Lung microvascular endothelial cell (primary cell): ENCODE data around the gene ACTN4. TPM values are rescaled to one million over a fixed set of nuclear protein-coding genes. Genes with fewer than 3 reads are reported as not detected.
"Not testable (repeated sequence)": the region's sequence is repeated elsewhere in the genome, so short reads cannot be mapped to it uniquely, and the experiment has no call there.

Experiments used
- DNase-seq, 2 donors: peaks; one replicate each; pipeline versions ENCODE4 v3.0.0 to v3.0.0-alpha.2; 2010; ENCODE audit warnings: low read depth in 2 of 2
- total RNA-seq: library from RNA; depleted of rRNA; stranded (reverse); fragments of >200 nt; gene quantifications from 2 replicates; pipeline ENCODE4 v1.2.1, GENCODE V29; 2014

ACTN4 gene
- 131 and 136 TPM in 2 replicates for total RNA-seq

DNA sequence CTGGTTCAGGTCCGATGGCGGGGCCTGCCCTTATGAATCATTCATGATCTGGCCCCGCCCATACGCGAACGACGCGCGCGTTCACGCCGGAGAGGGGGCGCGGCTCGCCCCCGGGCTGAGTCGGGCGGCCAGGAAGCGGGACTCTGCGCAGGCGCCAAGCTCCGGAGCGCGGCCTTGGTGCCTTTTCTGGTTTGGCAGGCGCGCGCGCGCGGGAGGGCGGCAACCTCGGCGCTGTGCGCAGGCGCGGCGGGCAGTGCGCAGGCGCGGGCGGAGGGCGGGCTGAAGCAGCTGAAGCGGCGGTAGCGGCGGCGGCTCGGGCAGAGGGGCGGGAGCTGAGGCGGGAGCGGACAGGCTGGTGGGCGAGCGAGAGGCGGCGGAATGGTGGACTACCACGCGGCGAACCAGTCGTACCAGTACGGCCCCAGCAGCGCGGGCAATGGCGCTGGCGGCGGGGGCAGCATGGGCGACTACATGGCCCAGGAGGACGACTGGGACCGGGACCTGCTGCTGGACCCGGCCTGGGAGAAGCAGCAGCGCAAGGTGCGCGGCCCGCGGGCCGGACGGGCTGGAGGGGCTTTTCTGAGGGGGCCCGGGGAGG, at the start of gene ACTN4:
ACTN4 (plus strand) TSS at position 282 of the 598 bp plus-strand sequence; CDS start at position 379, 97 bp downstream.
- peak; percentile 97 to 98 for DNase-seq

DNA sequence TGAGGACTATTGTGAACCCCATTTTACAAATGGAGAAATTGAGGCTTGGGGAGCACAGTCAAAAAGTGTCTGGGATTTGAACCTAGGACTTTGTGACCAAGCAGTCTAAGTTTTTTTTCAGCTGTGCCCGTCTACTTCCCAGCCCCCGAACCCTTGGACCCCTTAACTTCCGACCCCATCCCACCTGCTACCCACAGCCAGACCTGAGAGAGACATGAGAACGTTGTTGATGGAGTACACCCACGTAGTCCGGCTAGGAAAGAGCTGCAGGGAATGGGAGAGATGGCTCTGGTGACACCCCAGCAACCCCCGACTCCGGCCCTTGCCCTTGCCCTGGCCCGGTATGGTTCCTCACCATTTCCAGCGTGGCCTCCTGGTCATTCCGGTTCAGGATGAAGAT, 47.7 kb upstream of the ACTN4 start:
- DNase-seq, result no peak

DNA sequence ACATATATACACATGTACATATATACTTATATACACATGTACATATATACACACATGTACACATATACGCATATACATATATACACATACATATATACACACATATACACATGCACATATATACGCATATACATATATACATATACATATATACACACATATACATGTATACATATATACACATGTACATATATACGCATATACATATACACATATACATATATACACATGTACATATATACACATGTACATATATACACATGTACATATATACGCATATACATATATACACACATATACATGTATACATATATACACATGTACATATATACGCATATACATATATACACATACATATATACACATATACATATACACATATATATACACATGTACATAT, 44.6 kb upstream of the ACTN4 start:
- DNase-seq, result not testable (repeated sequence)

DNA sequence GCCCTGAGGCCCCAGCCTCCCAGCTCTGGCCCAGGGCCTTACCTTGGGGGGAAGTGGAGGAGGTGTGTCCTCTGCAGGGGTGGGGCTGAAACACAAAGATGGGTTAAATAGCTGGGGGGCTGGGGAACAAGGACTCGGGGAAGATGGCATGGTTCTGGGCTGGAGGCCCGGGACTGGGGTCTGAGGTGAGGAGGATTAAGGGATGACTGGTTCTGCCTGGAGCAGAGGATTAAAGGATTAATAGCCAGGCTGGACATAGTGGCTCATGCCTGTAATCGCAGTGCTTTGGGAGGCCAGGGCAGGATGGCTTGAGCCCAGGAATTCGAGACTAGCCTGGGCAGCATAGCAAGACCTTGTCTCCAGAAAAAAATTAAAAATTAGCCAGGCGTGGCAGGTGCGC, 41.3 kb upstream of the ACTN4 start:
- DNase-seq, result no peak

DNA sequence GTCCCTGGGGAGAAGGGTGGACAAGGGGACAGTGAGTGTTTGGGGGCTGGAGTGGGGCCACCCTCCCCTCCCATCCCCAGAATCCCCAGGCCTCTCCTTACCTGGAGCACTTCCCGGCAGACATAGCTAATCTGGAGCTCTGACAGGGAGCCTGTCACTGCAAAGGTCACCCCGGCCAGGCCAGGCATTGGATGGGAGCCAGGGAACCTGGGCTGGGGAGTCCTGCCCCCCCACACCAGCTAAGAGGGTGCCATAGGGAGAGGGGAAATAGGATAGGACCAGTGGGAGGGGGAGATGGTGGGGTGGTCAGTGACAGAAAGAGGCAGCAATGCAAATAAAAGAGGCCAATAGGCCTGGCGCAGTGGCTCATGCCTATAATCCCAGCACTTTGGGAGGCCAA, 33.2 kb upstream of the ACTN4 start:
- no peak for DNase-seq

DNA sequence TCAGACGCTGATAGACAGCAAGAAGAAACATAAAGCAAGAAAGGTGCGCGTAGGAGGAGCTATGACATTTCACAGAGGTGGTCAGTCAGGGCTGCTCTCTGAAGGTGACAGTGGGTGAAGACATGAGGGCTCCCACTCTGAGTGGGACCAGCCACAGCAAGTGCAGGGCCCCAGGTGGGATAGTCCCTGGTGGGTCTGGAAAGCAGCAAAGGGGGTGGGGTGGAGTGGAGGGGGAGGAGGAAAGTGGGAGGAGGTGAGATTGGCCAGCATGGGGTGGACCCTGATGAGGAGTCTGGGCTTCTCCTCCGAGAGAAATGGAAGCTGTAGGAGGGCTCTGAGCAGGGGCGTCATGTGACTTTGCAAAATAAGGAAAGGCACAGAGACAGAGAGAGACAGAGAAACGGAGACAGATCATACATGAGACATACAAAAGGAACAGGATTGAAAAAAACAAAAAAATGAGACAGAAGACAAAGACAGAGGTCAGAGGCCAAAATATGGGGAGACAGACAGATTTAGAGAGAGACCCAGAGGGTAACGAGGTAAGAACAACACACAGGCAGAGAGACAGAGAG, 32.4 kb upstream of the ACTN4 start:
- no peak for DNase-seq

DNA sequence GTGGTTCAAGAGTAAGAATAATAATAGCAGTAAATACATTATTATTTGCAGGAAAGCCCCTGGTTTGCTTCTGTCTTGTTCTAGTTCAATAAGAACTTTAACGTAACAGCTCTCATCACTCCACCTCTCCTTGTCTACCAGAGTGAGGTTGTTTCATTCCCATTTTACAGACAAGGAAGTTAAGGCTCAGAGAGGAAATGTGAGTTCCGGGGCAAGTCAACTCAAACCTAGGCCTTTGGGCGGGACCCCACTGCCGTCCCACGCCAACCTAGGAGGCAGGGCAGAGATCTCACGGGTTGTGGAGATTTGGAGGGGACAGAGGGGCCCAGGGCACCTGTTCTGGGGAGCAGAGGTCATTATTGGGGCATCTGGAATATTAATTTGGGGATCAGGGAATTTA, 31.2 kb upstream of the ACTN4 start:
- no peak for DNase-seq

DNA sequence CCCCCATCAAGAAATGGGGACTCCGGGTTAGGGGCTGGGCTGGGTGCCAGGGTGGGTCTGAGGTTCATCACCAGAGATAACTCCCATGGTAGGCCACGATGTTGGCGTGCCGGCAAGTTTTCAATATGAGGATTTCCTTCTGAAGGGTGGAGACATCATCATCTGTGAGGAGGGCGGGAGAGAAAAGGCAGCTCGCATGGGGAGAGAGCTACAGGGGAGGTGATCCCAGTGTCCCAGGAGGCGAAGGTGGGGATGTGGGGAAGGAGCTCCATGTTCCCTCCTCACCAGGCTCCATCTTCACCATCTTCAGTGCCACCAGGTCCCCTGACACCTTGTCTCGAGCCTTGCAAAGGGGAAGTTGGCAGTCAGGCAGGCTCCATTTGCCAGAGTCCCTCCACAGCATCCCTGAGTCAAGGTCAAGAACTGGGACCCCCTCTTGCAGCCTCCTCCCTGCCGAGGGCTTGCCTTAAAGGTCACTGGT, 30.1 kb upstream of the ACTN4 start:
- no peak for DNase-seq

DNA sequence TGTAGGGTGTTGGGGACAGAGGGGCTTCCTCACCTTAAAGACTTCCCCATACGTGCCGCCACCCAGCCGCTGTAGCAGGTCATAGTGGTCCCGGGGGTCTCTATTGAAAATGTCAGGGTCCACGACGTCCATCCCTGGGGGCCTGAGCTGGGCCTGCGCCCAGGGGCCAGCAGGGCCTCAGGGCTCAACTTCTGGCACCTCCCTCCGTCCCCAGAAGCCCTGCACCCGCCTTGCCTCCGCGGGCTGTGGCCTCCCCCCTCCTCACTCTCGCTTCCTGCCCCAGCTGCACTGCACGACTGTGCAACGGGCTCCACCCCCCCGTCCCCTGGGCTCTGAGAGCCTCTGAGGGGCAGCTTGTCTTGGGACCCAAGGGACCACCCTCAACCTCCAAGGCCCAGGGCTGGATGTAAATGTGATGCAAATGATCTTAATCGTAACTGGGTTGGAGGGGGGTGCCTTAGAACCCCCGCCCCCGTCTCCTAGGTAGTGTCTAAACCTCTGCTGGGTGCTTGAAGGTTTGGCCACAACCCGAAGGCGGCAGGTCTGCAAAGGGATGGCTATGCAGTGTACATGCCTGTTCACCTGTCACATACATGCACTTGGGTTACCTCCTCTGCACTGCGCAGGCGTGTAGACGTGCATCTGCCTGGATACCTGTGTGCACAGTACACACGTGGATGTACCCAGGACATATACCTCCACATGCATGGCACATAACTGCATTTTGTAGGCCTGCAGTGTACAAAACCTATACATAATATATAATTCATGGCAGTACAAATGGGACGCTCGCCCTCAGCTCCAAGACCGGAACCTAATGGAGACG, 29.5 kb upstream of the ACTN4 start, which contains the start of gene MAP4K1:
MAP4K1 (minus strand) TSS at position 190 of the 826 bp plus-strand sequence; CDS start at position 132, 58 bp downstream.
- DNase-seq, result peak; percentile 7 to 14

DNA sequence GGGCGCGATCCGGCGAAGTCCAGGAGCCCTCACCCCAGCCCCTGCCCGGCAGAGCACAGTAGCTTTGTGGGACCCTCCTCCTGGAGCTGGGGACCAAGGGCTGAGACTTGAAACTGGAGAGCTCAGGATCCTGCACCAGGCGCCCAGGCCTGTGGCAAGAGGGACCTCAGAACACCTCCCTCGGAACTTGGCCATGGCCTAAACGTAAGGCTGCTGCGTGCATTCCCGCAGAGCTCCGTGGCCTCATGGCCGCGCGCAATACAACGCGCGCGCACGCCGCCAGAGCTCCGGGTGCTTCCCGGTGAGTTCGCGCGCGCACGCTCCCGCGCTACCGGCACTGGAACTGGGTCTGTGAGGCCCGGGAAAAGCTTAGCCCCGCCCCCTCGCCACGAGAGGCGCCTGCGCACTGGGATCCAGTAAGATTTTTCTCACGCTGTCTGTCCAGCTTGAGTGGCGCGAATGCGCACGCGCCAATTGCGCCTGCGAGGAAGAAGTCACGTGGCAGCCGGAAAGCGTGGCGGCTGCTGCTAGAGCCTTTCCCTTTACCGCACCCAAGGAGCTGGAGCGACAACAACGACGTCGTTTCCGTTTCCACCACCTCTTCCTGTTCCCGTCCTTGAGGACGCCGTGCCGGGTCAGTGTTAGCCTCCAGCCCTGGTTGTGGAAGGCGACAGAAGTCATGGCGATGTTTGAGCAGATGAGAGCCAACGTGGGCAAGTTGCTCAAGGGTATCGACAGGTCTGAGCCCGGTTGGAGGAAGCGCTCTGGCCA, 28.7 kb upstream of the ACTN4 start, which contains the start of gene EIF3K:
EIF3K (plus strand) TSS at position 599 of the 771 bp plus-strand sequence; CDS start at position 680, 81 bp downstream.
- peak; percentile 98 to 99 for DNase-seq

DNA sequence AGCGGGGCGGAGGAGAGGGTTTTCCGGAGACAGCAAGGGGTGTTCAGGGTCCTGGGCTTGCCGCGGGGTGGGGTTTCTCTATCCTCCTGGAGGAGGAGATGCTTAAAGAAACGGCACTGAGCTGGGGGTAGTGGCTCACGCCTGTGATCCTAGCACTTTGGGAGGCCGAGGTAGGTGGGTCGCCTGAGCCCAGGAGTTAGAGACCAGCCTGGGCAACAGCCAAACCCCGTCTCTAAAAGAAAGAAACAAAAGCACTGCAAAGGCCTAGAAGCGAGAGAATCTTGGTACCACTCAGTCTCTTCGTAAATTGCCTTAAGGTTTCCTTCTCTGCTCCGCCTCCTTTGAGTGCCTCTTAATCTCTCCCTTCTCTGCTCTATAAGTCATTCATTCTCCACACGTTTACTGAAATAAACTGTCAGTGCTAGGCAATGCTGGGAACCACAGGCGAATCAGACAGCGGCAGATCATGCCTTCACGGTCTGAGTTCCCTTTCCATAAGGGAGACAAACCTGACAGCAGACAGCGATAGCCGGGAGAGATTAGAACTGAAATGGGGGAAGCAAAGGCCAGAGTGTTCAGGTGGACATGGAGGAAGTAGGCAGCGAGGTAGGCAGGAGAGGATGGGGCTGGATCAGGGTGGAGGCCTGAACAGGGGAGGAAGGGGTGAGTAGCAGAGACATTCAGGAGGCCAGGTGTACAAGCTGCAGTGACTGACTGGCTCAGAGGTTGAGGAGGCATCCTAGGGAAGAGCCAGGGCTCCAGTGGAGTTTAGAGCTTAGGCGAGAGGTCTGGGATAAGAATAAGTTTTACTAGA, 27.9 kb upstream of the ACTN4 start:
- no peak for DNase-seq

DNA sequence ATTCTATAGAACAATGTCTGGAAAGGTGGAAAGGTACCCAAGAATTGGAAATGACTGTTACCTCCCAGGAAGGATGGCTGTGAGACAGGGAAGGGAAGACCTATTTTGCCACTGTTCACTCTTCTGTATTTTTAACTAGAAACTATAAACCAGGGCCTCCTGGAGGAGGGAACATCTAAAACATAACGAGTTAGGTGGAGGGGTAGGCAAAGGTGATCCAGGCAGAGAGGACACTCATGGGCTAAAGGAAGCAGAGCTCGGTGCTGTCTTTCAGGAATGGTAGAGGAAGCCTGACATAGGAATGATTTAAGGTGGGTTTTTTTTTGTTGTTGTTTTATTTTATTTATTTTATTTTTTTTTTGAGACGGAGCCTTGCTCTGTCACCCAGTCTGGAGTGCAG, 22.6 kb upstream of the ACTN4 start:
- no peak for DNase-seq

DNA sequence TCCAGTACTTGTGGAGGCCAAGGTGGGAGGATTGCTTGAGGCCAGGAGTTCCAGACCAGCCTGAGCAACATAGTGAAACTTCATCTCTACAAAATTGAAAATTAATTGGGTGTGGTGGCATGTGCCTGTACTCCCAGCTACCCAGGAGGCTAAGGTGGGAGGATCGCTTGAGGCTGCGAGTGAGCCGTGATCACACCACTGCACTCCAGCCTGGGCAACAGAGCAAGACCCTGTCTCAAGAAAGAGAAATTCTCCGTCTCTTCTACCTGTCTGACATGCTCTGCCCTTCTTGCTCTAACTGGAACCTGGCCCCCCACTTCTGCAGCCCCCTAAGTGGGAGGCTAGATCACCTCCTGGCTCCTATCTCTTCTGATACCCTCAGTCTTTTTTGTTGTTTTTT, 21.0 kb upstream of the ACTN4 start:
- DNase-seq, result no peak

DNA sequence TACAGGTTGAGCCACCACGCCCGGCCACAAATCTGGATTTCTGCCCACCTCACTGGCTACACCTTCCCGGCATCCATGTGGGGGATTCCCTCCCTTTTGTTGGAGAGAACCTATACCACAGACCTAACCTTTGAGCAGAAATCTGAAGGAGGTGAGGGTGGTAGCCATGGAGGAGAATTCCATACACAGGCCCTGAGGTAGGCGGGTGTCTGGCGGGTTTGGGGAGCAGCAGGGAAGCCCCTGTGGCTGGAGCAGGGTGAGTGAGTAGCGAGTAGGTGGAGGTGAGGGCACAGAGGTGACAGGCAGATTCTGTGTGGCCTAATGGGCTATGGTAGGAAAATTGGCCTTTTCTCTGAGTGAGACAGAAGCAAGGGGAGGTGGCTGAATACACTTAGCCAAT, 17.9 kb upstream of the ACTN4 start:
- DNase-seq, result no peak

DNA sequence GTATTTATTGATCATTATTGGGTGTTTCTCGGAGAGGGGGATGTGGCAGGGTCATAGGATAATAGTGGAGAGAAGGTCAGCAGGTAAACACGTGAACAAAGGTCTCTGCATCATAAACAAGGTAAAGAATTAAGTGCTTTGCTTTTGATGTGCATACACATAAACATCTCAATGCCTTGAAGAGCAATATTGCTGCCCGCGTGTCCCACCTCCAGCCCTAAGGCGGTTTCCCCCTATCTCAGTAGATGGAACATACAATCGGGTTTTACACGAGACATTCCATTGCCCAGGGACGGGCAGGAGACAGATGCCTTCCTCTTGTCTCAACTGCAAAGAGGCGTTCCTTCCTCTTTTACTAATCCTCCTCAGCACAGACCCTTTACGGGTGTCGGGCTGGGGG, 16.1 kb upstream of the ACTN4 start:
- DNase-seq, result not testable (repeated sequence)

DNA sequence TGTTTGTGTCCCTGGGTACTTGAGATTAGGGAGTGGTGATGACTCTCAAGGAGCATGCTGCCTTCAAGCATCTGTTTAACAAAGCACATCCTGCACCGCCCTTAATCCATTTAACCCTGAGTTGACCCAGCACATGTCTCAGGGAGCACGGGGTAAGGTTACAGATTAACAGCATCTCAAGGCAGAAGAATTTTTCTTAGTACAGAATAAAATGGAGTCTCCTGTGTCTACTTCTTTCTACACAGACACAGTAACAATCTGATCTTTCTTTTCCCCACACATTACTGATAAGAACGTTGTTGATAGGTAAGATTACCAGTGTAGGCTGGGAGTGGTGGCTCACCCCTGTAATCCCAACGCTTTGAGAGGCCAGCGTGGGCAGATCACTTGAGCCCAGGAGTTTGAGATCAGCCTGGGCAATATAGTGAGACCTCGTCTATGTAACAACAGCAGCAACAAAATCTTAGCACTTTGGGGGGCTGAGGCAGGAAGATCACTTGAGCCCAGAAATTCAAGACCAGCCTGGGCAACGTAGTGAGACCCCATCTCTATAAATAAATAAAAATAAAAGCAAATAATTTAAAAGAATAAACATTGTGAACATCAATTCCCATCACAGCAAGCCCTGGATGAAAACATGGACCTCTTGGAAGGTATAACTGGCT, 15.5 kb upstream of the ACTN4 start:
- DNase-seq, result not testable (repeated sequence)

DNA sequence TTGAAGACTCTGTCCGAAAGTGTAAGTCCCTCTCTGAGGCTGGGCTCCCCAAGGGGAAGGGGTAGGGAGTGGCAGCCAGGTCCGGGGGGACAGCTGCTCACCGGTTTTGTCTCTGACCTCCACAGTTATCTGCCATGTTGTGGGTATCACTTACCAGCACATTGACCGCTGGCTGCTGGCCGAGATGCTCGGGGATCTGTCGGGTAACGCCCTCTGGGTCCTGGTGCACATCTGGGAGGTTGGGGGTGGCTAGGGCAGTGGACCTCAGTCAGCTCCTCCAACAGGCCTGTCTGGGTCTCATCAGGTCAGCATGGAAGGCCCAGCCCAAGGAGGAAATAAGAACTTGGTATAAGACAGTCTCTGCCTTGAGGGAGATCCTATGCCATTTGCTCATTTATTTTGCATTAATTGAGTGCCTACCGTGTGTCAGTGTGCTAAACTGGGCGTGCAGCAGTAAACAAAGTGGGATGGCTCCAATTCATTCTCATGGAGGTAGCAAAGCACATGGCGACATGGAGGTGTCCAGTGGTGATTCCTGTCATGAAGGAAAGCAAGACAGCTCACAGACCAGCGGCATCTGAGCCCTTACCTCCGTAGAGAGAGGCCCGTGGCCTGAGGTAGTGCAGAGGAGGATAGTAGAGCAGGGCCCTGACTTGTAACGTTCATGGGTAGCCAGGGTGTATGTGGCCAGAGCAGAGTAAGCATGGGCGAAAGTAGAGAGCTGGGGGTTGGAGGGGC, 14.8 kb upstream of the ACTN4 start:
- no peak for DNase-seq

DNA sequence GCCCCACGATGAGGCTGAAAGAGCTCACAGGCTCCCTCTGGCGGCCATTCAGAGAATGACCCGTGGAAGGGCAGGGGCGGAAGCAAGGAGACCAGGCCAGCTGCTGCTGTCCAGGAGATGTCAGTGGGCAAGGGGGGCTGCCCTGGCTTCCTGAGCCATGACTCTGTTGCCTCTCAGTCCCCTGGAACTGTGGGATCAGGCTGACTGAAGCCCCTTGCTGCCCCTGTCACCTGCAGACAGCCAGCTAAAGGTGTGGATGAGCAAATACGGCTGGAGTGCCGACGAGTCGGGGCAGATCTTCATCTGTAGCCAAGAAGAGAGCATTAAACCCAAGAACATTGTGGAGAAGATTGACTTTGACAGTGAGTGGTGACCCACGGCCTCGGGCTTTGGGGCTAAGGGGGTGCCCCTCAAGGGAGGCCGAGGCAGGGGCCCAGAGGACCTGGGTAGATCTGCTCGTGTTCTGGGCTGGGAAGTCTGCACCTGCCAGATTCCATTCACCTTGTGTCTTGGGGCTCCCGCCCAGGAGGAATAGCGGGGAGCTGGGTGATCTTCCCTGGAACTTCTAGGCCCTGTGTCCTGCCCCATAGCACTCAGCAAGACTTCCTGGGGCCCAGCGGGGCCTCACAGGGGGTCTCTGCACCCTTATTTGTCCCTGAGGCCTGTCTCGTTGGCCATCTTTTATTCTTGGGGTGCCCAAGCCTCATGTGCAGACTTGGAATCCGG, 12.5 kb upstream of the ACTN4 start:
- DNase-seq, result peak; percentile 58 to 73
